IPS-NIHi7 (cell line): ENCODE data around the gene EXOC6B.

Experiments
- DNase-seq: peaks from one replicate; pipeline ENCODE4 v3.0.0; 2012; ENCODE audit warnings: mixed read lengths; ENCODE audit errors: extremely low spot score

EXOC6B gene

GRCh38 chr2:72212486-72212855 lies 613.4 kb downstream of the EXOC6B start:
- no peak for DNase-seq

DNA sequence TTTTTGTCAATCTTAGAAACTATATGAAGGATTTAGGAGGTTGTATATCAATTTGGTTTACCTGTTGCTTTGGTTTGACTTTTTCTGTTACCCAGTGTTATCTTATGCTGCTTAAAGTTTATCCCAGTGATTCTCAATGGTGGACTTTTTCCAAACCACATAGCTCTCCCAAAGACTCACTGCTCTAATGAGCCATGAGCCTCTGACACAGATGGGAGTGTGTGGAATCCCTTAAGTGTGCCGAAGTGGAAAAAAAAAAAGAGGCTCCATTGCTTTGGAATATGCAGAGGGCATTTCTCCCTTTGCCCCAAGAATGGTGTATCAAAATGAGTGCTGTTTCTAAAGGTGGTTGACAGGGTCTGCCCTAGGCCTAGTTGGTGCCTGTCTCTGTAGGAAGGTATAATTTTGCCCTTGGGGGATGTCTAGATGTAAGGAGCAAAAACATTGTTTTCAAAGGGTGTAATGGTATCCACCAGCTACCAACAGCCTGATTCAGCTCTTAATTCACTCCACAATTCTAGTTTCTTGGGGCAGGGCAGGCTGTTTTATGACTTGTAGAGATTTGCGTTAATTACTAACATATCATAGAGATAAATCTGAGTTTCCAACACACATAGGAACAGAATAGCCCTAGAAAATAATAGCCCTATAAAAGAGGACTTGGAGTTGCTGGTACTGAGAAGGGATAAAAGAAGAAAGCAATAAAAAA lies 613.9 kb downstream of the EXOC6B start:
- no peak for DNase-seq

GRCh38 chr2:72211350-72211749 lies 614.5 kb downstream of the EXOC6B start:
- no peak for DNase-seq

DNA sequence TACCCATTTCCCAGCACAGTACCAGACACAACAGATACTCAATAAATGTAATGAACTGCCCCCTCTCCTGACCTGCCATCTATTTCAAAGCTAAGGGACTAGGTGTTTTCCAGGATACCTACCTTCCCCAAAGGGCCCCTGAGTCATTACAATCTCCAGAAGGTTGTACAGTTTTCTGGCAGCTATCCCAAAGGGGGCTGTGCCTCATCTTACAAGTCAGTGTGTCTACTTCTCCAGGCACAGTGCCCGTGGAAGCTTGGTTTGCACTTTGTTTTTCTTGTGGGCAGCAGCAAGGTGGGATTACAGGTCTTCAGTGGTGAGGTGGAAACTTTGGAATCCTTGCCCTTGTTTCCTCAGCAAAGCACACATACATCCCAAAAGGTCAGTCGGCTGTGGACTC lies 615.4 kb downstream of the EXOC6B start:
- DNase-seq: no peak

DNA sequence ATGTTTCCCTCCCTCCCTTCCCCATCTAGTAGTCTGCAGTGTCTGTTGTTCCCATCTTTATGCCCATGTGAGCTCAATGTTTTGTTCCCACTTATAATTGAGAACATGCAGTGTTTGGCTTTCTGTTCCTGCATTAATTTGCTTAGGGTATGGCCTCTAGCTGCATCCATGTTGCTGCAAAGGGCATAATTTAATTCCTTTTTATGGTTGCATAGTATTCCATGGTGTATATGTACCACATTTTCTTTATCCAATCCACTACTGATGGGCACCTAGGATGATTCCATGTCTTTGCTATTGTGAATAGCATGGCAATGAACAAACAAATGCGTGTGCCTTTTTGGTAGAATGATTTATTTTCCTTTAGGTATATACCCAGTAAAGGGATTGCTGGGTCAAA lies 617.6 kb downstream of the EXOC6B start:
- no peak for DNase-seq

GRCh38 chr2:72207334-72207733 lies 618.5 kb downstream of the EXOC6B start:
- DNase-seq: no peak

- no peak for DNase-seq
Measured at GRCh38 chr2:72205504-72205881, 620.3 kb downstream of the EXOC6B start.

- no peak for DNase-seq
Measured at GRCh38 chr2:72204786-72205503, 620.9 kb downstream of the EXOC6B start.

GRCh38 chr2:72204156-72204785 lies 621.6 kb downstream of the EXOC6B start:
- DNase-seq: no peak

DNA sequence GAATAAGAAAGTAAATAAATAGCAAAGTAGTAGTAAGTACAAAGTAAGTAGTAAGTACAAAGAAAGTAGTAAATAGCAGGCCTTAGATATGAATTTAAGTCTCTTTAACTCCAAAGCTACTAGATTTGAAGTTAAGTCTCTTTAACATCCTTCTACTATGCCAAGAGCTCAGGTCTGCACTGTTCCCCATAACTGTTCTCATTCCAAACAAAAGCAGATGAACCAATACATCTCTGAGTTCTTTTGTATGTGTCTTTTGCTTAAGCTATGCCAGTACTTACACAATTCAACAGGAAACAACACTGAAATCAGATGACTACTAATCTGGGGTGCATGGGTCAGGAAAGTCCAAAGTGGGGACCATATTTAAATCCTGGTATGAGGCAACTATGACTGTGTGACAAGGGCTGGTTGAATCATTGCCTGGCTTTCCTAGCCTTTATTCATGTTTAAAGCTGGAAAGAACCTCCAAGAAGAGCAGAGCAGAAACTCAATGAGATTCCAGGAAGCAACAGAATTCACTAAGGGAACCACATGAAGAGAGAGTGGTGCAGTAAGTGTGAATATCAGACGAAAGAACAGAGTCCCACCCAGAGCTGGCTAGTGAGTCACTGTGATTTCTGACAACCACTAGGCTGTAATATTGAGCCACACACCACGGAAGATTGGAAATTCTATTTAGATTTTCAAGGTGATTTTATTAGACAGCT lies 627.1 kb downstream of the EXOC6B start:
- DNase-seq: no peak

DNA sequence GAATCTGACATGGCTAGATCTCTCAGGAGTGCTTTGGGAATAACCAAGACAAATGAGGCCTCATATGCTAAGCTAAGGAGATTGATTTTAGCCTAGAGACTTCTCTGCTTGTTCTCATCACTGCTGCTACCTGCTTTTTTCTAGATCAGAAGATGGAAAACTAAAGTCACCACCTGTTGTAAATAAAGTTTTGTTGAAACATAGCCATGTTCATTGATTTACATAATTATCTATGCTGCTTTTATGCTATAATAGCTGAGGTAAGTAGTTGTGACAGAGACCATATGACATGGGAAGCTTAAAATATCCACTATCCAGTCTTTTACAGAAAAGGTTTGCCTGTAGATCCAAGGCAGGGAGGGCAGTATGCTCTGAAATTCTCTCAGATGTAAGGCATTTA lies 632.1 kb downstream of the EXOC6B start:
- no peak for DNase-seq

DNA sequence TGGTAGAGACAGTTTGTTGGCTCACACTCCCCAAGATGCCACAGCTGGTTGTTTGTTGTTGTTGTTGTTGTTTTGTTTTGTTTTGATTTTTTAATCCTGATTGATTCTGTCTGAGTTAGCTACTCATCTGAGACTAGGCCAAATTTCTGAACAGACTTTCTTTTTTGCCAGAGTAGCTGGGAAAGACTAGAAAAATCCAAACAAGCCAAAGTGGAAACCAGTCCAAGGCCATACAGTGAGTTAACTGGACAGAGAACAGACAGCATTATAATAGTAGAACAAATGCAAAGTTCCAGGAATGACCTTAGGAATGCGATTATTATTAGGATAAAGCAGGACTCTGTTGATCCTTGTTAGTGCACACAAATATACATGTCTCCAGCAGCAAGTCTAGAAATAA lies 634.4 kb downstream of the EXOC6B start:
- DNase-seq: no peak

GRCh38 chr2:72185206-72185605 lies 640.6 kb downstream of the EXOC6B start:
- no peak for DNase-seq

DNA sequence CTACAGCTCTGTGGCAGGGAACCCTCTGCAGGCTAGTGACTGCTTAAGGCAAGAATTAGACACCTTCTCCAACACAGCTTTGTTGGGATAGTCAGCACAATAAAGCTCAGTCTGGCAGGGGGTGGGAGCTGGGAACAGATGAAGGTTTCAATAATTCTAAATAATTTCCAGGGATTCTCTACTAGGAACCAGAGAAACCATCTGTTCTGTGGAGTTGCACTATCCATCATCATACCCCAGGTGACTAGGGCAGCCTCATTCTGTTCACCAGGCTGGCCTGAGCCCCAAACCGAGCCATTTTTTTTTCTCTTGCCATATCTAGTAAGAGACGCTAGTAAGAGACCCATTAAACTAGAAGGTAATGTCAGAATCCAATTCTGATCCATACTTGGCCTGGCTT lies 642.4 kb downstream of the EXOC6B start:
- DNase-seq: no peak

DNA sequence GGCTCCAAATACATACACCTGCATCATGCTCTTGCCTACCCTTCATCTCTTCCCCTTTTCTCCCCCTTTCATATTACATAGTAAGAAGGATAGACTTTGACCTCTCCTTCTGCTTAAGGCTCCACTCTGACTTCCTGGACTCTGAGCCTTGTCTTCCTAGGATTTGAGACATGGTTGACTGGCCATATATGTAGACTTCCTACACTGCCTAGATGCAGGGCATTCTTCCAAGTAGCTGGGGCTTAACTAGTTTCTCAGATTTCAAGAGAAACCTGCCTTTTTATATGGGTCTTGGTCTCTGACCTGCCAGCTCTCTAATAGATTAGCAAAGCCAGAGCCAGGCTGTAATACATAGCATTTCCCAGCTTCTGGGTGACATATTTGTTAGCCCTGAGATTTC lies 642.8 kb downstream of the EXOC6B start:
- no peak for DNase-seq

GRCh38 chr2:72182547-72182946 lies 643.3 kb downstream of the EXOC6B start:
- DNase-seq: no peak

GRCh38 chr2:72181616-72182015 lies 644.2 kb downstream of the EXOC6B start:
- peak; percentile 19 for DNase-seq

DNA sequence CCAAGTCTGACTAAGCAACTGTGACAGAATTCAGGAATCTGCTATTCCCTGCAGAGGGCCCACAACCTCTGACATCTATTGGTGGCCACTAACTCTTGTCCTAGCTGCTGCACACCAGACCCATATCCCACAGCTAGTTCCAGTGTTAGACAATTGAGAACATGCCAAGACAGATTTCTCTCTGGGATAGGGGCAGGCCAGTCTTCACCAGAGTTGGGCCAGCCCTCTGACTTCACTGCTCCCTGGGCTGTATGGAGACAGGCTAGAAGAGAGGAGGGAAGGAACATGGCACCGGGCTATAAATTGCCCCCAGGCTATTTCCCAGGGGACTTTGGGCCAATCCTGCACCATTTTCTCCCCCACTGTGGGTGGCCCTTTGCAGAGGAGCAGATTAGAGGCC lies 645.5 kb downstream of the EXOC6B start:
- no peak for DNase-seq

- no peak for DNase-seq
Measured at GRCh38 chr2:72178551-72178950, 647.3 kb downstream of the EXOC6B start.

DNA sequence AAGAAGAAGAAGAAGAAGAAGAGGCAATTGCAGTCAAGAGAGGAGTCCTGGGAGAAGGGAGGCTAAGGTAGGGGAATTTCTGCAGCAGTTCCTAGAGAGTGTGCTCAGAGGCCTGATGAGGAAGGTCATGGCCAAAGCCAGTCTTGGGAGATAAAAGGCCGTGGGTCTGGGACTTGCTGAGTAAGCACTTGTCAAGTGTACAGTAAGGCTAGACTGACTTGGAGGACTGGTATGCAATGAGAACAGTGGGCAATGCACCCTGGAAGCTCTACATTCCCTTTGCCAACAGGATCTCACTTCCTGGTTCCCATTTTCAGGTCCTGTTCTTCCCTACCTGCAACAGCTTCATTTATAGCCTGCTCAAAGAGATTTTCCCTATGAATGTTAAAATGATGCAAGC lies 649.6 kb downstream of the EXOC6B start:
- DNase-seq: no peak

DNA sequence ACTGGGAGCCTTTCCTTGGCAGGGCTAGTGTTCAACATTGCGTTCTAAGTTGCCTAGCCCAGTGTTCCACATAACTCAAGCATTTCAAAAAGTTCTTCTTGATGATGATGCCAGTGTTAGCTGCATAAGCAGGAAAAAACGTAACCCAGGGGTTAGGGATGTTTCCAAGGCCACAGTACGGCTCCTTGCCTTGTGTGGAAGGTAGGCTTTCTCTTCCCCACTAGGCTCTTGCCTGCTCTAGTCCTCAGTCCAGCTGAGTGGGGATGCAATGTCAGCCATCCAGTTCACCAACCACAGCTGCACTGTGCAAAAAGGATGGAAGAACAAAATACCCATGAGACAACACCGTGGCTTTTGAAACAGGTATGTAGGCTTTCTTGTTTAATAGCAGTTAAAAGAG lies 650.2 kb downstream of the EXOC6B start:
- DNase-seq: no peak

- DNase-seq: peak; percentile 30
Measured at GRCh38 chr2:72173640-72174321, 652.1 kb downstream of the EXOC6B start.
